ENCODE data around the gene ALOX12. TPM values are rescaled to one million over a fixed set of nuclear protein-coding genes. Genes with fewer than 3 reads are reported as not detected.
"Not testable (repeated sequence)": the region's sequence is repeated elsewhere in the genome, so short reads cannot be mapped to it uniquely, and the experiment has no call there.

ALOX12 gene
- total RNA-seq, 2 experiments from 2014 or later = not detected

- no peaks in the 10 kb centered on the region for H3K36me3 Mint-ChIP-seq (ENCODE audit: low read depth)
- CTCF ChIA-PET = interaction anchor here (1.6 kb wide), 1 partner anchor 18 kb away, joined by 4 read pairs; no protein-coding TSS in a partner anchor
- no peak for DNase-seq
- H3K9me3 Mint-ChIP-seq = no peaks in the 10 kb centered on the region
- H3K27me3 Mint-ChIP-seq (ENCODE audit: low read depth) = no peaks in the 10 kb centered on the region
- H3K27ac Mint-ChIP-seq = no peak overlapping the region
- no peak overlapping the region for H3K4me3 Mint-ChIP-seq
- intact Hi-C loops (cut with micrococcal nuclease) = no loop called here
- no peaks in the 10 kb centered on the region for H3K4me1 Mint-ChIP-seq (ENCODE audit: low read depth)
These were observed 9.2 kb upstream of the ALOX12 start for GRCh38 chr17:6986676-6987075.

GRCh38 chr17:6989779-6990178 lies 6.1 kb upstream of the ALOX12 start:
- H3K36me3 Mint-ChIP-seq (ENCODE audit: low read depth) = no peaks in the 10 kb centered on the region
- H3K9me3 Mint-ChIP-seq = no peaks in the 10 kb centered on the region
- intact Hi-C loops (cut with micrococcal nuclease) = no loop called here
- CTCF ChIA-PET = interaction anchor here (1.3 to 2.3 kb wide), 4 partner anchors 11 to 79 kb away, joined by 4 to 16 read pairs (median 6); no protein-coding TSS in a partner anchor
- H3K4me1 Mint-ChIP-seq (ENCODE audit: low read depth) = no peaks in the 10 kb centered on the region
- no peak overlapping the region for H3K4me3 Mint-ChIP-seq
- DNase-seq = no peak
- H3K27me3 Mint-ChIP-seq (ENCODE audit: low read depth) = no peaks in the 10 kb centered on the region
- H3K27ac Mint-ChIP-seq = no peak overlapping the region

DNA sequence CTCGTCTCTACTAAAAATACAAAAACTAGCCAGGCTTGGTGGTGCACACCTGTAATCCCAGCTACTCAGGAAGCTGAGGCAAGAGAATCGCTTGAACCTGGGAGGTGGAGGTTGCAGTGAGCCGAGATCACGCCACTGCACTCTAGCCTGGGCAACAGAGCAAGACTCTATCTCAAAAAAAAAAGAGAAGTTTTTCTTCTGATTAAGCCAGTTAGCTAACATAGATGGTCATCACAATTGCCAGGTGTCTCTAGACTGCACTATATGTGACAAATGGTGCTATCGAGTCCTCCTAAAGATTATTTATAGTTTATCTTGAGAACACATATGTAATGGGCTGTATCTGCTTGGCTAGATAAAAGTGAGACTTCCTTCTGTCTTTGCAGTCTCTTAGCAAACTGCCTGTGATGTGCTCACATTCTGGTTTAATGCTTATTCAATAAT lies 2.2 kb upstream of the ALOX12 start:
- intact Hi-C loops (cut with micrococcal nuclease); H3K27me3 Mint-ChIP-seq (ENCODE audit: low read depth); H3K36me3 Mint-ChIP-seq (ENCODE audit: low read depth); H3K4me3 Mint-ChIP-seq; DNase-seq; H3K27ac Mint-ChIP-seq; H3K4me1 Mint-ChIP-seq (ENCODE audit: low read depth); H3K9me3 Mint-ChIP-seq: not testable (repeated sequence)
- CTCF ChIA-PET = interaction anchor here (0.6 to 4.8 kb wide), 3 partner anchors 11 to 83 kb away, joined by 3 to 19 read pairs (median 4); no protein-coding TSS in a partner anchor

DNA sequence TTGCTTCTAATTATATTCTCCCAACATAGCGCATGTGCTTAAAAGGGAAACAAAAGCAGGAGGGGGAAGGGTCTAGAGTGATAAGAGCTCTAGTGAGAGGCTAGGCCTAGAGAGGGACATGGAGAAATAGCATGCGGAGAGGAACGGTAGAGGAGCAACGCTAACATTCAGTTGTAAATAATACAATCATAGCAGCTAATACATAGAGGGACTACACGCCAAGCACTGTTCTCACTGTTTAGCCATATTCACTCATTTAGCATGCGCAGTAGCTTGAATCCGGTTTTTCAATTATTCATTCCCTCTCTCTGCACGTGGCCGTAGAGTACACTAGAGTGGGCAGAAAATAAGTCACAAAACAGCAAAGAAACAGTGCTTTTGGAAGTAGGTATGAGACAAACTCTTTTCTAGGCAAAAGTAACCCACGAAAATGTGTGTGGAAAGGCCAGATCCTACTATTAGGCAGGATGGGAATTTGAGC lies 1.7 kb upstream of the ALOX12 start:
- Mint-ChIP-seq H3K27ac (no peak overlapping the region), H3K27me3 (ENCODE audit: low read depth) (no peaks in the 10 kb centered on the region), H3K36me3 (ENCODE audit: low read depth) (peaks cover 6% of the 10 kb centered on the region), H3K4me1 (ENCODE audit: low read depth) (no peaks in the 10 kb centered on the region), H3K4me3 (no peak overlapping the region), H3K9me3 (no peaks in the 10 kb centered on the region)
- intact Hi-C loops (cut with micrococcal nuclease) = no loop called here
- CTCF ChIA-PET = interaction anchor here (4.8 kb wide), 1 partner anchor 10 kb away, joined by 19 read pairs; no protein-coding TSS in a partner anchor
- DNase-seq = no peak

DNA sequence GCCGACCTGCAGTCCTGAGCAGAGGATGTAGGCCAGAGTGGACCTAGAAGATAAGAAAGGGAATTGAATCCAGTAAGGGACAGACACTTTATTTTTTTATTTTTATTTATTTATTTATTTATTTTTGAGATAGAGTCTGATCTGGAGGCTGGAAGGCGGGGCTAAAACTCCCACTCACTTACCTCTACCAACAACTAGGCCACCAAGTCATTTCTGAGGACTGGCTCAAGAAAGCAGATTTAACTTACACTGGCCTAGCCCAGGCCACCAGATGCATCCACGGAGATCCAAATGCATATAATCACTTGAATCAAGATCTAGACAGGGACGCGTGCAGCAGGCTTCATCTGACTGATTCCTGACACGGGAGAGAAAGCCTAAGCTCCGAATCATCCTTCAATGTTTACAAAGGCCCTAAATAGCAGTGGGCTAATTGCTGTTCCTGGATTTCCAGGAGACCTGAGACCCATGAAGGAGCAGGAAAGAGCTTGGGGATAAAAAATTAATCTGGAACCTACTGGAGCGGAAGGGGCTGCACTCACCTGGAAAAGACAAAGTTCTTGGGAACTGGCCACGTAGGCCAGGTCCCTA lies 1.1 kb upstream of the ALOX12 start:
- CTCF ChIA-PET = interaction anchor here (1.9 to 4.8 kb wide), 2 partner anchors 10 to 84 kb away, joined by 5 to 19 read pairs; no protein-coding TSS in a partner anchor

GRCh38 chr17:6996256-6997011 lies 585 bp downstream of the ALOX12 start:
- intact Hi-C loops (cut with micrococcal nuclease) = no loop called here
- H3K27me3 Mint-ChIP-seq (ENCODE audit: low read depth) = no peaks in the 10 kb centered on the region
- no peaks in the 10 kb centered on the region for H3K4me1 Mint-ChIP-seq (ENCODE audit: low read depth)
- DNase-seq = no peak
- no peaks in the 10 kb centered on the region for H3K9me3 Mint-ChIP-seq
- H3K4me3 Mint-ChIP-seq = no peak overlapping the region
- CTCF ChIA-PET = interaction anchor here (0.7 to 4.8 kb wide), 3 partner anchors 8 to 87 kb away, joined by 3 to 19 read pairs (median 5); no protein-coding TSS in a partner anchor
- peaks cover 15% of the 10 kb centered on the region for H3K36me3 Mint-ChIP-seq (ENCODE audit: low read depth)
- H3K27ac Mint-ChIP-seq = no peak overlapping the region

More for the DNA sequence above, 1.1 kb upstream of the ALOX12 start:
- Mint-ChIP-seq H3K4me3 (no peak overlapping the region), H3K9me3 (no peaks in the 10 kb centered on the region), H3K36me3 (ENCODE audit: low read depth) (peaks cover 10% of the 10 kb centered on the region), H3K4me1 (ENCODE audit: low read depth) (no peaks in the 10 kb centered on the region), H3K27me3 (ENCODE audit: low read depth) (no peaks in the 10 kb centered on the region), H3K27ac (no peak overlapping the region)
- intact Hi-C loops (cut with micrococcal nuclease) = no loop called here
- no peak for DNase-seq

GRCh38 chr17:6997171-6997570 lies 1.3 kb downstream of the ALOX12 start:
- no peak for DNase-seq
- H3K9me3 Mint-ChIP-seq = no peaks in the 10 kb centered on the region
- H3K36me3 Mint-ChIP-seq (ENCODE audit: low read depth) = peaks cover 17% of the 10 kb centered on the region
- H3K4me3 Mint-ChIP-seq = no peak overlapping the region
- intact Hi-C loops (cut with micrococcal nuclease) = no loop called here
- no peak overlapping the region for H3K27ac Mint-ChIP-seq
- no peaks in the 10 kb centered on the region for H3K27me3 Mint-ChIP-seq (ENCODE audit: low read depth)
- CTCF ChIA-PET = no interaction called here
- no peaks in the 10 kb centered on the region for H3K4me1 Mint-ChIP-seq (ENCODE audit: low read depth)

DNA sequence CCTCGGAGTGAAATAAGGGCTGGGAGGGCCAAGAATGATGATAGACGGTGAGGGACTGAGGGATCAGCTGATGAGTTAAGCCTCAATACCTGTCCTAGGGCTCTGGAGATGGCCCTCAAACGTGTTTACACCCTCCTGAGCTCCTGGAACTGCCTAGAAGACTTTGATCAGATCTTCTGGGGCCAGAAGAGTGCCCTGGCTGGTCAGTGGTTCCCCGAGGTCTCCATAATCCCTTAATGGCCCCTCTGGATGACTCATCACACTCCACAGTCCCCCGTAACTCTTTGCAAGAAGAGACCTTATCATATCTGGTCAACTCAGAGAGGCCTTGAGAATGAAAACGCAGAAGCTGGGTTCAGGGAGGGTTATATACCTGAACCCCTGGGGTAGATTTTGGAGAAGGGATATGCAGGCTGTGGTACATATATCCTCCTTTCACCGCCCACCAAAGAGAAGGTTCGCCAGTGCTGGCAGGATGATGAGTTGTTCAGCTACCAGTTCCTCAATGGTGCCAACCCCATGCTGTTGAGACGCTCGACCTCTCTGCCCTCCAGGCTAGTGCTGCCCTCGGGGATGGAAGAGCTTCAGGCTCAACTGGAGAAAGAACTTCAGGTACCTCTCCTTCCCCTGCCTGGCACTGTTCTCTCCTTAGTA lies 3.1 kb downstream of the ALOX12 start:
- Mint-ChIP-seq H3K27me3 (ENCODE audit: low read depth) (no peaks in the 10 kb centered on the region), H3K27ac (no peak overlapping the region), H3K36me3 (ENCODE audit: low read depth) (peaks cover 17% of the 10 kb centered on the region), H3K4me3 (no peak overlapping the region), H3K9me3 (no peaks in the 10 kb centered on the region), H3K4me1 (ENCODE audit: low read depth) (no peaks in the 10 kb centered on the region)
- DNase-seq = no peak
- intact Hi-C loops (cut with micrococcal nuclease) = no loop called here
- CTCF ChIA-PET = interaction anchor here (0.6 to 1.8 kb wide), 6 partner anchors 23 to 129 kb away, joined by 3 to 8 read pairs (median 6); no protein-coding TSS in a partner anchor

DNA sequence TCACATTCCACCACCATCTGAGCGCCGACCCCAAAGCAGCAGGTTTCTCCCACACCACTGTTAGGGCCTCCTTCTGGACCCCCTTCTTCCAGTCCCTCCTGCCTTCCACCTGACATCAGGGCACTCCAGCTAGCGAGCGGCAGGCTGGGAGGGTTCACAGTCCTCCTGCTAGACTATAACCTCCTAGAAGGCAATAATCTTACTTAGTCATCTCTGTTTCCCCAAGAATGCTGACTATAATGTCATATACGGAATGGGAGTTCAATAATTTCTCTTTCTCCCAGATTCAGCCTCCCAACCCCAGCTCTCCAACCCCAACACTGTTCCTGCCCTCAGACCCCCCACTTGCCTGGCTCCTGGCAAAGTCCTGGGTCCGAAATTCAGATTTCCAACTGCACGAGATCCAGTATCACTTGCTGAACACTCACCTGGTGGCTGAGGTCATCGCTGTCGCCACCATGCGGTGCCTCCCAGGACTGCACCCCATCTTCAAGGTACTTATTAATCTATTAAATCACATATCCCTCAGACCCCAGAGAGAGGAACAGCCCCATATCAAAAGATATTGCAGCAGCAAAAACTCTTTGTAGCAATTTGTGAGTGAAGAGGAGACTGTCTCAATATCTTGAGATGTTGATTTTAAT lies 5.6 kb downstream of the ALOX12 start:
- Mint-ChIP-seq H3K4me1 (ENCODE audit: low read depth) (peaks cover 6% of the 10 kb centered on the region), H3K27ac (no peak overlapping the region), H3K9me3 (no peaks in the 10 kb centered on the region), H3K27me3 (ENCODE audit: low read depth) (no peaks in the 10 kb centered on the region), H3K36me3 (ENCODE audit: low read depth) (peaks cover 19% of the 10 kb centered on the region), H3K4me3 (no peak overlapping the region)
- intact Hi-C loops (cut with micrococcal nuclease) = no loop called here
- CTCF ChIA-PET = interaction anchor here (0.8 to 1.7 kb wide), 4 partner anchors 9 to 87 kb away, joined by 3 to 4 read pairs (median 4); no protein-coding TSS in a partner anchor
- DNase-seq = peak; percentile 66

- no peak for DNase-seq
- CTCF ChIA-PET = interaction anchor here (0.8 to 8.4 kb wide), 6 partner anchors 17 to 530 kb away, joined by 3 to 129 read pairs (median 4); no protein-coding TSS in a partner anchor
- intact Hi-C loops (cut with micrococcal nuclease) = no loop called here
These were observed 6.6 kb downstream of the ALOX12 start for GRCh38 chr17:7002288-7003047.

GRCh38 chr17:7003745-7004144 lies 7.9 kb downstream of the ALOX12 start:
- DNase-seq = no peak
- peaks cover 14% of the 10 kb centered on the region for H3K36me3 Mint-ChIP-seq (ENCODE audit: low read depth)
- H3K27ac Mint-ChIP-seq = no peak overlapping the region
- H3K27me3 Mint-ChIP-seq (ENCODE audit: low read depth) = no peaks in the 10 kb centered on the region
- intact Hi-C loops (cut with micrococcal nuclease) = loop anchor here (1.0 to 2.0 kb wide), 4 partner anchors 19 to 337 kb away; no protein-coding TSS in a partner anchor
- CTCF ChIA-PET = interaction anchor here (0.8 to 8.4 kb wide), 24 partner anchors 10 to 532 kb away, joined by 3 to 129 read pairs (median 6); partner anchors contain the start of gene ALOX12
- no peaks in the 10 kb centered on the region for H3K9me3 Mint-ChIP-seq
- no peak overlapping the region for H3K4me3 Mint-ChIP-seq
- peaks cover 6% of the 10 kb centered on the region for H3K4me1 Mint-ChIP-seq (ENCODE audit: low read depth)

More at GRCh38 chr17:7002288-7003047, 6.6 kb downstream of the ALOX12 start:
- H3K27me3 Mint-ChIP-seq (ENCODE audit: low read depth) = no peaks in the 10 kb centered on the region
- no peaks in the 10 kb centered on the region for H3K9me3 Mint-ChIP-seq
- no peak overlapping the region for H3K27ac Mint-ChIP-seq
- H3K4me3 Mint-ChIP-seq = no peak overlapping the region
- H3K36me3 Mint-ChIP-seq (ENCODE audit: low read depth) = peaks cover 16% of the 10 kb centered on the region
- peaks cover 6% of the 10 kb centered on the region for H3K4me1 Mint-ChIP-seq (ENCODE audit: low read depth)
